Activated T-cell treated with anti-CD3 and anti-CD28 coated beads for 1 hour (primary cell): Measurements from ENCODE around the gene CACNG7.

Source experiments
- DNase-seq: peaks from one replicate; pipeline ENCODE4 v3.0.0-alpha.2; 2020; ENCODE audit warnings: low read depth

The CACNG7 gene

GRCh38 chr19:53879140-53880081 lies 29.7 kb upstream of the CACNG7 start:
- peak; percentile 74 for DNase-seq

- no peak for DNase-seq
These were observed 28.2 kb upstream of the CACNG7 start for GRCh38 chr19:53880711-53881481.

GRCh38 chr19:53881482-53882390 lies 27.3 kb upstream of the CACNG7 start, which contains the start of gene PRKCG:
TSS of gene PRKCG (plus strand) at chr19:53882197. CDS start at chr19:53882495, 298 bp downstream.
- DNase-seq = peak; percentile 38

GRCh38 chr19:53882391-53883050 lies 26.6 kb upstream of the CACNG7 start:
- no peak for DNase-seq

GRCh38 chr19:53883231-53883661 lies 25.8 kb upstream of the CACNG7 start:
- DNase-seq = no peak

GRCh38 chr19:53883741-53884140 lies 25.3 kb upstream of the CACNG7 start:
- DNase-seq = no peak

GRCh38 chr19:53884256-53884655 lies 24.8 kb upstream of the CACNG7 start:
- no peak for DNase-seq

- no peak for DNase-seq
These were observed 24.0 kb upstream of the CACNG7 start for GRCh38 chr19:53885036-53885435.

- DNase-seq = no peak
These were observed 16.6 kb upstream of the CACNG7 start for GRCh38 chr19:53892301-53892980.

GRCh38 chr19:53892981-53893325 lies 16.1 kb upstream of the CACNG7 start:
- no peak for DNase-seq

- no peak for DNase-seq
These were observed 14.4 kb upstream of the CACNG7 start for GRCh38 chr19:53894707-53895106.

- DNase-seq = no peak
These were observed 12.4 kb upstream of the CACNG7 start for GRCh38 chr19:53896682-53897081.

GRCh38 chr19:53897459-53897858 lies 11.6 kb upstream of the CACNG7 start:
- no peak for DNase-seq

GRCh38 chr19:53898166-53898565 lies 10.9 kb upstream of the CACNG7 start:
- no peak for DNase-seq

GRCh38 chr19:53898636-53899341 lies 10.3 kb upstream of the CACNG7 start:
- DNase-seq = no peak

GRCh38 chr19:53900191-53900860 lies 8.8 kb upstream of the CACNG7 start:
- no peak for DNase-seq

- DNase-seq = no peak
These were observed 5.9 kb upstream of the CACNG7 start for GRCh38 chr19:53903055-53903680.

GRCh38 chr19:53904909-53905308 lies 4.2 kb upstream of the CACNG7 start:
- DNase-seq = no peak

GRCh38 chr19:53905787-53906186 lies 3.3 kb upstream of the CACNG7 start:
- no peak for DNase-seq
